OCI-LY7 (cell line): ENCODE data around the gene GPRC5C. TPM values are rescaled to one million over a fixed set of nuclear protein-coding genes. Genes with fewer than 3 reads are reported as not detected.

Experiments used
- BruUV-seq: library from RNA; stranded (reverse); fragments of 400-500 nt; replicated peaks from 2 replicates; lab custom pipeline; 2021; lab: Mats Ljungman, UMichigan
- CTCF ChIA-PET: fragments of 300-600 bp; sonication (Branson Sonifier 250); formaldehyde crosslinking; loops from one replicate; lab custom pipeline; 2022; ENCODE audit warnings: antibody characterized with exemption; ENCODE audit not compliant: unreplicated experiment; lab: Charles Lee
- POLR2A ChIA-PET: fragments of 300-600 bp; sonication (Branson Sonifier 250); formaldehyde crosslinking; loops from one replicate; lab custom pipeline; 2022; ENCODE audit warnings: antibody characterized with exemption; lab: Charles Lee
- DNase-seq: peaks from one replicate; pipeline ENCODE4 v3.0.0-alpha.2; 2015; ENCODE audit warnings: low spot score
- H2AFZ ChIP-seq: fragments of 200-600 bp; sonication (generic), shearing (Covaris generic); 2 replicates; pipeline ENCODE4 v1.6.1; 2014; ENCODE audit warnings: mild to moderate bottlenecking, antibody characterized with exemption, low read length, moderate library complexity
- H3K27ac ChIP-seq: fragments of 200-600 bp; sonication (generic); 2 replicates; pipeline ENCODE4 v1.5.1; 2014; ENCODE audit warnings: mixed run types, low read depth, mild to moderate bottlenecking, moderate library complexity, low read length, inconsistent platforms; ENCODE audit not compliant: poor library complexity, severe bottlenecking
- H3K36me3 ChIP-seq: fragments of 200-600 bp; sonication (generic); 2 replicates; pipeline ENCODE4 v1.6.1; 2014; ENCODE audit warnings: mild to moderate bottlenecking, antibody characterized with exemption, low read length, moderate library complexity, mixed read lengths; ENCODE audit not compliant: insufficient read depth
- H3K4me1 ChIP-seq: fragments of 200-600 bp; sonication (generic); 2 replicates; pipeline ENCODE4 v1.5.1; 2014; ENCODE audit warnings: mild to moderate bottlenecking, low read length; ENCODE audit not compliant: insufficient read depth, poor library complexity, severe bottlenecking
- H3K4me2 ChIP-seq: fragments of 200-600 bp; sonication (generic); 2 replicates; pipeline ENCODE4 v1.6.1; 2014; ENCODE audit warnings: mild to moderate bottlenecking, low read length
- H3K4me3 ChIP-seq: fragments of 200-600 bp; sonication (generic); 2 replicates; pipeline ENCODE4 v1.5.1; 2014; ENCODE audit warnings: mild to moderate bottlenecking, low read depth, low read length; ENCODE audit not compliant: poor library complexity, severe bottlenecking
- H3K79me2 ChIP-seq: fragments of 200-600 bp; sonication (generic); 2 replicates; pipeline ENCODE4 v1.6.1; 2016; ENCODE audit warnings: low read depth, mild to moderate bottlenecking, low read length, moderate library complexity, mixed read lengths; ENCODE audit not compliant: insufficient read depth
- H3K9me2 ChIP-seq: fragments of 200-600 bp; sonication (generic); 2 replicates; pipeline ENCODE4 v1.6.1; 2016; ENCODE audit warnings: mild to moderate bottlenecking, low read length, mixed read lengths; ENCODE audit not compliant: insufficient read depth
- H3K9me3 ChIP-seq: fragments of 200-600 bp; sonication (generic); 2 replicates; pipeline ENCODE4 v1.6.1; 2014; ENCODE audit warnings: mild to moderate bottlenecking, mixed run types, low read length, mixed read lengths
- H4K20me1 ChIP-seq: fragments of 200-600 bp; sonication (generic); 2 replicates; pipeline ENCODE4 v1.6.1; 2014; ENCODE audit warnings: mild to moderate bottlenecking, antibody characterized with exemption, low read length, moderate library complexity, mixed read lengths; ENCODE audit not compliant: insufficient read depth
- EZH2phosphoT487 ChIP-seq: fragments of 200-600 bp; sonication (generic); IDR thresholded peaks from 2 replicates; pipeline ENCODE4 v1.6.1; 2018; ENCODE audit warnings: low read depth, borderline replicate concordance, mild to moderate bottlenecking, mixed run types, antibody characterized with exemption, low read length, moderate library complexity, mixed read lengths
- intact Hi-C: fragments of 100-400 bp; cut with micrococcal nuclease; formaldehyde crosslinking; loops from one replicate; pipeline ENCODE4 v1.10.0; 2022; ENCODE audit not compliant: unreplicated experiment
- total RNA-seq, 2 experiments: library from RNA; depleted of rRNA in 1 of 2; stranded (reverse); fragments of >200 nt in 1 of 2; shearing (Covaris generic) in 1 of 2; gene quantifications; 2 replicates each; pipeline ENCODE4 v1.2.3, GENCODE V29; 2014 to 2022
- TF ChIP-seq, protein P1 (sequence below): fragments of 200-600 bp; sonication (generic); conservative IDR thresholded peaks from 2 replicates; pipeline ENCODE4 v1.5.1; 2014; ENCODE audit warnings: mild to moderate bottlenecking, antibody characterized with exemption, low read length, moderate library complexity, mixed read lengths

Gene GPRC5C
- total RNA-seq, 2 experiments from 2014 or later: 1.1 to 19.5 TPM

GRCh38 chr17:74455025-74455545 lies 23.2 kb downstream of the GPRC5C start:
- no peaks in the 10 kb centered on the region for H3K9me3 ChIP-seq
- H2AFZ ChIP-seq: peak overlapping the region; percentile 35; the same call in 1 of the 2 replicates
- CTCF ChIA-PET: interaction anchor here (1.2 to 1.3 kb wide), 2 partner anchors 76 to 149 kb away, joined by 3 to 7 read pairs; no protein-coding TSS in a partner anchor
- H3K36me3 ChIP-seq: no peaks in the 10 kb centered on the region
- peak overlapping the region; percentile 64 for H3K4me2 ChIP-seq
- H4K20me1 ChIP-seq: no peaks in the 10 kb centered on the region
- no peaks in the 10 kb centered on the region for H3K79me2 ChIP-seq
- H3K4me3 ChIP-seq: peak overlapping the region; percentile 60
- POLR2A ChIA-PET: interaction anchor here (0.6 to 2.2 kb wide), 11 partner anchors 9 to 87 kb away, joined by 3 to 7 read pairs (median 4); no protein-coding TSS in a partner anchor
- TF ChIP-seq, protein P1, sequence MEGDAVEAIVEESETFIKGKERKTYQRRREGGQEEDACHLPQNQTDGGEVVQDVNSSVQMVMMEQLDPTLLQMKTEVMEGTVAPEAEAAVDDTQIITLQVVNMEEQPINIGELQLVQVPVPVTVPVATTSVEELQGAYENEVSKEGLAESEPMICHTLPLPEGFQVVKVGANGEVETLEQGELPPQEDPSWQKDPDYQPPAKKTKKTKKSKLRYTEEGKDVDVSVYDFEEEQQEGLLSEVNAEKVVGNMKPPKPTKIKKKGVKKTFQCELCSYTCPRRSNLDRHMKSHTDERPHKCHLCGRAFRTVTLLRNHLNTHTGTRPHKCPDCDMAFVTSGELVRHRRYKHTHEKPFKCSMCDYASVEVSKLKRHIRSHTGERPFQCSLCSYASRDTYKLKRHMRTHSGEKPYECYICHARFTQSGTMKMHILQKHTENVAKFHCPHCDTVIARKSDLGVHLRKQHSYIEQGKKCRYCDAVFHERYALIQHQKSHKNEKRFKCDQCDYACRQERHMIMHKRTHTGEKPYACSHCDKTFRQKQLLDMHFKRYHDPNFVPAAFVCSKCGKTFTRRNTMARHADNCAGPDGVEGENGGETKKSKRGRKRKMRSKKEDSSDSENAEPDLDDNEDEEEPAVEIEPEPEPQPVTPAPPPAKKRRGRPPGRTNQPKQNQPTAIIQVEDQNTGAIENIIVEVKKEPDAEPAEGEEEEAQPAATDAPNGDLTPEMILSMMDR: no peak
- TF ChIP-seq EZH2phosphoT487: no peak
- intact Hi-C loops: loop anchor here (2.0 to 10.0 kb wide), 2 partner anchors 44 to 240 kb away; partner anchors contain the start of gene TTYH2
- H3K4me1 ChIP-seq: peaks cover 52% of the 10 kb centered on the region
- DNase-seq: peak; percentile 92
- H3K9me2 ChIP-seq: no peaks in the 10 kb centered on the region
- peak overlapping the region; percentile 73 for H3K27ac ChIP-seq
- no TSS peak for BruUV-seq

DNA sequence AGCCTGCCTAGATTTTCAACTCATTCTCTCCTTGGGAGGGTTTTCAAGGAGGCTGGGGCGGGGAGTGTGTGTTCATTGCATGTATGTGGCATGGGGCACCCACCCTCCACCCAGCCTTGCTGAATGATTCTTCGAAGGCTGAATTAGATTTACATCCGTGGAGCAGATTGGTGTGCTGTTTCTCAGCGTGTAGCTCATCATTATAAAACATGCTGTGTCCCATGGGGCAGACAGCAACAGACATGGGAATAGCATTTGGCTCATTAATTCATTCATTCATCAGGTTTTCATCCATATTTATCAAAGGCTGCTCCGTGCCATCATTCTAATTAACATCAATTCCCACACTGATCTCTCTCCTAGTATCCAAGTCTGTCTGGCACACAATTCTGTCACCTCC lies 23.9 kb downstream of the GPRC5C start:
- CTCF ChIA-PET: interaction anchor here (0.6 to 1.3 kb wide), 4 partner anchors 75 to 148 kb away, joined by 3 to 7 read pairs (median 3); no protein-coding TSS in a partner anchor
- Histone ChIP-seq H3K27ac (peak overlapping the region; percentile 73), H3K4me1 (peaks cover 52% of the 10 kb centered on the region), H3K36me3 (no peaks in the 10 kb centered on the region), H3K79me2 (no peaks in the 10 kb centered on the region), H3K4me3 (peak overlapping the region; percentile 60), H3K9me2 (no peaks in the 10 kb centered on the region), H2AFZ (peak overlapping the region; percentile 15; the same call in 1 of the 2 replicates), H4K20me1 (no peaks in the 10 kb centered on the region), H3K9me3 (no peaks in the 10 kb centered on the region), H3K4me2 (peak overlapping the region; percentile 64)
- no TSS peak for BruUV-seq
- POLR2A ChIA-PET: interaction anchor here (0.6 to 2.2 kb wide), 9 partner anchors 8 to 303 kb away, joined by 3 to 7 read pairs (median 3); no protein-coding TSS in a partner anchor
- DNase-seq: no peak
- intact Hi-C loops: loop anchor here (2.0 to 10.0 kb wide), 2 partner anchors 45 to 241 kb away; partner anchors contain the start of gene TTYH2
- TF ChIP-seq EZH2phosphoT487: no peak
- TF ChIP-seq, protein P1: no peak
